Sigmoid colon (tissue), 7 donors: ENCODE data around the gene PHC2. TPM values are rescaled to one million over a fixed set of nuclear protein-coding genes. Genes with fewer than 3 reads are reported as not detected.
A peak's percentile ranks its signal among the peaks of the same experiment; 100 is the strongest.

Source experiments
- DNase-seq: peaks from one replicate; pipeline ENCODE4 v3.0.0-alpha.2; 2019
- H3K27ac ChIP-seq, 4 donors: fragments of 200-600 bp; sonication (generic); one replicate each; pipeline ENCODE4 v1.5.1; 2016 to 2019; ENCODE audit warnings: mild to moderate bottlenecking in 1 of 4
- H3K27me3 ChIP-seq, 3 donors: fragments of 200-600 bp; sonication (generic); one replicate each; pipeline ENCODE4 v1.5.1; 2019; ENCODE audit warnings: mild to moderate bottlenecking in 1 of 3
- H3K36me3 ChIP-seq, 4 donors: fragments of 200-600 bp; sonication (generic); one replicate each; pipeline ENCODE4 v1.5.1; 2016 to 2019
- H3K4me1 ChIP-seq, 4 donors: fragments of 200-600 bp; sonication (generic); one replicate each; pipeline ENCODE4 v1.5.1; 2017 to 2019
- H3K4me3 ChIP-seq, 4 donors: fragments of 200-600 bp; sonication (generic); one replicate each; pipeline ENCODE4 v1.5.1; 2017 to 2019; ENCODE audit warnings: mild to moderate bottlenecking in 2 of 4, moderate library complexity in 1 of 4
- H3K9me3 ChIP-seq, 4 donors: fragments of 200-600 bp in 3 of 4; sonication (generic) in 3 of 4; one replicate each; pipeline versions ENCODE4 v1.5.1 to v1.6.1; 2013 to 2019
- CTCF ChIP-seq, 4 experiments: fragments of 450-650 bp in 3 of 4; fragments of 200-600 bp in 1 of 4; IDR thresholded peaks; one replicate each; pipeline ENCODE4 v1.5.1; 2016 to 2019; ENCODE audit warnings: antibody characterized with exemption in 4 of 4, mild to moderate bottlenecking in 3 of 4, moderate library complexity in 2 of 4
- EP300 ChIP-seq, 4 donors: sonication (generic); formaldehyde crosslinking; IDR thresholded peaks; one replicate each; pipeline ENCODE4 v1.6.1; 2017; ENCODE audit warnings: antibody characterized with exemption in 4 of 4
- POLR2A ChIP-seq, 2 donors: fragments of 450-650 bp; IDR thresholded peaks; one replicate each; pipeline ENCODE4 v1.6.1; 2016; ENCODE audit warnings: antibody characterized with exemption in 2 of 2, mild to moderate bottlenecking in 2 of 2, moderate library complexity in 2 of 2
- POLR2AphosphoS5 ChIP-seq, 4 donors: sonication (generic); formaldehyde crosslinking; IDR thresholded peaks; one replicate each; pipeline ENCODE4 v1.6.1; 2017; ENCODE audit warnings: antibody characterized with exemption in 4 of 4
- WGBS, 2 donors: extraction: QIAGEN DNeasy Blood & Tissue Kit; methylation state at CpG; one replicate each; pipeline ENCODE4 v1.1.7; 2013; 5-methylcytosine and 5-hydroxymethylcytosine counted together
- intact Hi-C: fragments of 100-400 bp; cut with DNase I; formaldehyde crosslinking; loops from one replicate; pipeline ENCODE4 v1.15.1; 2023
- polyA plus RNA-seq, 3 donors: library from polyadenylated mRNA; stranded (reverse); fragments of 200-250 nt; gene quantifications; one replicate each; pipeline ENCODE4 v1.2.3, GENCODE V29; 2013
- total RNA-seq, 4 donors: library from RNA; depleted of rRNA; stranded (reverse); fragments of >200 nt; gene quantifications; one replicate each; pipeline ENCODE4 v1.1.0, GENCODE V29; 2016
- donor health status: healthy with polysubstance abuse.
- donor health status: Bipolar disorder and iron deficiency.
- donor health status: healthy.

PHC2 gene
- total and polyA plus RNA-seq, 7 donors: 56.2 to 199 (median 96.3) TPM

- DNase-seq: no peak
- TF ChIP-seq EP300 (IDR thresholded peaks at IDR 0.05): no peak
- TF ChIP-seq POLR2A (IDR thresholded peaks at IDR 0.05): no peak
- no peak for TF ChIP-seq POLR2AphosphoS5 (IDR thresholded peaks at IDR 0.05)
- no peak for TF ChIP-seq CTCF (IDR thresholded peaks at IDR 0.05)
- Histone ChIP-seq H3K27me3 (no peaks in the 10 kb centered on the region), H3K36me3 (no peaks in the 10 kb centered on the region), H3K27ac (no peak overlapping the region), H3K9me3 (no peaks in the 10 kb centered on the region), H3K4me3 (no peak overlapping the region), H3K4me1 (peaks cover 0 to 21% (median 15%) of the 10 kb centered on the region in 4 donors)
- WGBS, 2 donors: 79 to 87% methylated on average over 6 of the region's 6 CpGs
- intact Hi-C loops: no loop called here
Measured at GRCh38 chr1:33445108-33445507, 14.2 kb upstream of the PHC2 start.

GRCh38 chr1:33443705-33444180, 12.8 kb upstream of the PHC2 start:
- Histone ChIP-seq H3K4me1 (peaks cover 0 to 21% (median 15%) of the 10 kb centered on the region in 4 donors), H3K27ac (peak overlapping the region in 3 of 4 donors; percentile 69 to 73 (median 72)), H3K27me3 (no peaks in the 10 kb centered on the region), H3K4me3 (no peak overlapping the region), H3K36me3 (no peaks in the 10 kb centered on the region), H3K9me3 (no peaks in the 10 kb centered on the region)
- intact Hi-C loops: no loop called here
- peak; percentile 76 for DNase-seq
- TF ChIP-seq CTCF (IDR thresholded peaks at IDR 0.05) (no peak), POLR2AphosphoS5 (IDR thresholded peaks at IDR 0.05) (peak in 2 of 4 donors; percentile 60 to 63), POLR2A (IDR thresholded peaks at IDR 0.05) (no peak), EP300 (IDR thresholded peaks at IDR 0.05) (no peak)
- WGBS, 2 donors: 53 to 63% methylated on average over 6 of the region's 6 CpGs

GRCh38 chr1:33443080-33443704, 12.3 kb upstream of the PHC2 start:
- intact Hi-C loops: no loop called here
- Histone ChIP-seq H3K27ac (peak overlapping the region in 3 of 4 donors; percentile 69 to 73 (median 72)), H3K4me1 (peaks cover 0 to 21% (median 15%) of the 10 kb centered on the region in 4 donors), H3K36me3 (no peaks in the 10 kb centered on the region), H3K9me3 (no peaks in the 10 kb centered on the region), H3K27me3 (no peaks in the 10 kb centered on the region), H3K4me3 (no peak overlapping the region)
- no peak for TF ChIP-seq POLR2A (IDR thresholded peaks at IDR 0.05)
- no peak for TF ChIP-seq EP300 (IDR thresholded peaks at IDR 0.05)
- TF ChIP-seq POLR2AphosphoS5 (IDR thresholded peaks at IDR 0.05): no peak
- TF ChIP-seq CTCF (IDR thresholded peaks at IDR 0.05): no peak
- WGBS, 2 donors: 56 to 71% methylated on average over 4 of the region's 4 CpGs
- no peak for DNase-seq

- no peak overlapping the region for H3K27ac ChIP-seq
- intact Hi-C loops: no loop called here
- 68 to 87% methylated on average over 1 of the region's 1 CpG for WGBS, 2 donors
- no peaks in the 10 kb centered on the region for H3K36me3 ChIP-seq
- DNase-seq: no peak
- no peak overlapping the region for H3K4me3 ChIP-seq
- H3K27me3 ChIP-seq: no peaks in the 10 kb centered on the region
- peaks cover 0 to 21% (median 15%) of the 10 kb centered on the region in 4 donors for H3K4me1 ChIP-seq
- H3K9me3 ChIP-seq: no peaks in the 10 kb centered on the region
- TF ChIP-seq POLR2AphosphoS5 (IDR thresholded peaks at IDR 0.05) (no peak), EP300 (IDR thresholded peaks at IDR 0.05) (no peak), POLR2A (IDR thresholded peaks at IDR 0.05) (no peak), CTCF (IDR thresholded peaks at IDR 0.05) (no peak)
Measured at GRCh38 chr1:33442141-33442540, 11.2 kb upstream of the PHC2 start.
